Sigmoid colon (tissue), 4 donors: ENCODE results near the gene PTCRA.

Experiments used
- POLR2A ChIP-seq, 2 donors: fragments of 450-650 bp; IDR thresholded peaks; one replicate each; pipeline ENCODE4 v1.6.1; 2016; ENCODE audit warnings: antibody characterized with exemption in 2 of 2, mild to moderate bottlenecking in 2 of 2, moderate library complexity in 2 of 2
- POLR2AphosphoS5 ChIP-seq, 4 donors: sonication (generic); formaldehyde crosslinking; IDR thresholded peaks; one replicate each; pipeline ENCODE4 v1.6.1; 2017; ENCODE audit warnings: antibody characterized with exemption in 4 of 4
- TF ChIP-seq, protein P1 (sequence below), 4 experiments: fragments of 450-650 bp in 3 of 4; fragments of 200-600 bp in 1 of 4; IDR thresholded peaks; one replicate each; pipeline ENCODE4 v1.5.1; 2016 to 2019; ENCODE audit warnings: antibody characterized with exemption in 4 of 4, mild to moderate bottlenecking in 3 of 4, moderate library complexity in 2 of 4

DNA sequence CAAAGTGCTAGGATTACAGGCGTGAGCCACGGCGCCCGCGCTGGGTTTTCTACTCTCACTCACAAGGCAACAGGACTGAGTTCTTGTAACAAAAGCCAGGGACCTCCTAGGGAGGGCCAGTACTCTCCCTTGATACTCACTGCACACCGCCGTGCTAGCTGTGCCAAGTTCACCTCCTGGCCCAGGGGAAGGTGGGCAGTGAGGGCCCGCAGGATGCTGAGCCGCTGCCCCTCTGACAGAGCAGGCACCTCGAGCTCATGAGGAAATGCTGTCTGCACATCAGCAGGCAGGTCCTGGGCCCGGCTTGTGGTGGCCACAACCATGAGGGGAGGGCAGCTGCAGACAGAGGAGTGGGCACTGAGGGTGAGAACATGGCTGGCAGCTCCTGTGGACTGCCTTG, 51.4 kb downstream of the PTCRA start:
- TF ChIP-seq, protein P1, sequence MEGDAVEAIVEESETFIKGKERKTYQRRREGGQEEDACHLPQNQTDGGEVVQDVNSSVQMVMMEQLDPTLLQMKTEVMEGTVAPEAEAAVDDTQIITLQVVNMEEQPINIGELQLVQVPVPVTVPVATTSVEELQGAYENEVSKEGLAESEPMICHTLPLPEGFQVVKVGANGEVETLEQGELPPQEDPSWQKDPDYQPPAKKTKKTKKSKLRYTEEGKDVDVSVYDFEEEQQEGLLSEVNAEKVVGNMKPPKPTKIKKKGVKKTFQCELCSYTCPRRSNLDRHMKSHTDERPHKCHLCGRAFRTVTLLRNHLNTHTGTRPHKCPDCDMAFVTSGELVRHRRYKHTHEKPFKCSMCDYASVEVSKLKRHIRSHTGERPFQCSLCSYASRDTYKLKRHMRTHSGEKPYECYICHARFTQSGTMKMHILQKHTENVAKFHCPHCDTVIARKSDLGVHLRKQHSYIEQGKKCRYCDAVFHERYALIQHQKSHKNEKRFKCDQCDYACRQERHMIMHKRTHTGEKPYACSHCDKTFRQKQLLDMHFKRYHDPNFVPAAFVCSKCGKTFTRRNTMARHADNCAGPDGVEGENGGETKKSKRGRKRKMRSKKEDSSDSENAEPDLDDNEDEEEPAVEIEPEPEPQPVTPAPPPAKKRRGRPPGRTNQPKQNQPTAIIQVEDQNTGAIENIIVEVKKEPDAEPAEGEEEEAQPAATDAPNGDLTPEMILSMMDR (IDR thresholded peaks at IDR 0.05) = no peak
- TF ChIP-seq POLR2AphosphoS5 (IDR thresholded peaks at IDR 0.05) (no peak), POLR2A (IDR thresholded peaks at IDR 0.05) (no peak)
